HCT116 (cell line): ENCODE measurements around the gene SAE1. TPM values are rescaled to one million over a fixed set of nuclear protein-coding genes. Genes with fewer than 3 reads are reported as not detected.

Experiments
- ATAC-seq: fragments of 200-7000 bp; cut with Tn5 transposase; 2 replicates; pipeline ENCODE4 v1.9.1; 2020; ENCODE audit warnings: mild to moderate bottlenecking, moderate library complexity
- BruUV-seq: library from RNA; stranded (reverse); fragments of 400-500 nt; replicated peaks from 2 replicates; lab custom pipeline; 2021; lab: Mats Ljungman, UMichigan
- CTCF ChIA-PET: fragments of 300-600 bp; sonication (Branson Sonifier 250); formaldehyde crosslinking; loops from one replicate; lab custom pipeline; 2021; ENCODE audit warnings: antibody characterized with exemption; lab: Charles Lee
- POLR2A ChIA-PET: fragments of 300-600, 350-600 bp; sonication (Branson Sonifier 250); formaldehyde crosslinking; loops from one replicate; lab custom pipeline; 2021; ENCODE audit warnings: antibody characterized with exemption; lab: Charles Lee
- RAD21 ChIA-PET, 2 experiments: fragments of 300-600 bp; sonication (Branson Sonifier 250); formaldehyde crosslinking; loops; one replicate each; lab custom pipeline; 2023; ENCODE audit warnings: low total read pairs in 2 of 2; ENCODE audit not compliant: uncharacterized antibody in 2 of 2, unreplicated experiment in 2 of 2, low non-redundant PET in 1 of 2; lab: Charles Lee
- DNase-seq: peaks from one replicate; pipeline ENCODE4 v3.0.0-alpha.2; 2010; ENCODE audit warnings: low read depth, low spot score
- H2AFZ ChIP-seq: fragments of 200-600 bp; shearing (Covaris generic), sonication (generic); 2 replicates; pipeline ENCODE4 v1.6.1; 2017; ENCODE audit warnings: low read depth, mixed run types, mixed read lengths, antibody characterized with exemption, low read length; ENCODE audit not compliant: poor library complexity, severe bottlenecking
- H3K27ac ChIP-seq: 2 replicates; pipeline ENCODE4 v1.5.1; 2012; ENCODE audit warnings: low read depth, low read length
- H3K27me3 ChIP-seq: fragments of 200-600 bp; sonication (generic); 2 replicates; pipeline ENCODE4 v1.6.1; 2016; ENCODE audit warnings: mixed run types, low read length, mixed read lengths; ENCODE audit not compliant: insufficient read depth
- H3K36me3 ChIP-seq, 2 experiments: fragments of 200-500 bp in 1 of 2; fragments of 200-600 bp in 1 of 2; sonication (Bioruptor generic) in 1 of 2; sonication (generic) in 1 of 2; 2 replicates each; pipeline versions ENCODE4 v1.5.1 to v1.6.1; 2014 to 2016; ENCODE audit warnings: low read length in 2 of 2, inconsistent platforms in 1 of 2, mixed read lengths in 1 of 2, mixed run types in 1 of 2; ENCODE audit not compliant: insufficient read depth in 2 of 2, control insufficient read depth in 1 of 2
- H3K4me1 ChIP-seq, 2 experiments: fragments of 200-600 bp in 1 of 2; sonication (generic) in 1 of 2; 2 replicates each; pipeline versions ENCODE4 v1.5.1 to v1.6.1; 2012 to 2017; ENCODE audit warnings: low read length in 2 of 2, inconsistent platforms in 1 of 2, mild to moderate bottlenecking in 1 of 2, mixed read lengths in 1 of 2, mixed run types in 1 of 2, moderate library complexity in 1 of 2; ENCODE audit not compliant: insufficient read depth in 2 of 2, control insufficient read depth in 1 of 2
- H3K4me2 ChIP-seq: fragments of 200-600 bp; sonication (generic); 2 replicates; pipeline ENCODE4 v1.6.1; 2017; ENCODE audit warnings: mixed run types, low read length, mixed read lengths
- H3K4me3 ChIP-seq, 2 experiments: fragments of 200-600 bp in 1 of 2; sonication (generic) in 1 of 2; replicated peaks in 1 of 2; 2 replicates each; pipeline ENCODE4 v1.5.1; 2011 to 2016; ENCODE audit warnings: low read length in 2 of 2, control low read depth in 1 of 2, low read depth in 1 of 2, mild to moderate bottlenecking in 1 of 2, mixed read lengths in 1 of 2, mixed run types in 1 of 2
- H3K79me2 ChIP-seq: fragments of 200-600 bp; sonication (generic); 2 replicates; pipeline ENCODE4 v1.6.1; 2017; ENCODE audit warnings: mild to moderate bottlenecking, mixed run types, low read length, moderate library complexity, mixed read lengths; ENCODE audit not compliant: insufficient read depth
- H3K9ac ChIP-seq: fragments of 200-600 bp; sonication (generic); 2 replicates; pipeline ENCODE4 v1.6.1; 2016; ENCODE audit warnings: low read length, mixed read lengths
- H3K9me2 ChIP-seq: fragments of 200-600 bp; sonication (generic), shearing (Covaris generic); 2 replicates; pipeline ENCODE4 v1.6.1; 2017; ENCODE audit warnings: mixed run types, mild to moderate bottlenecking, moderate library complexity; ENCODE audit not compliant: insufficient read depth
- H3K9me3 ChIP-seq, 2 experiments: fragments of 200-500 bp in 1 of 2; fragments of 200-600 bp in 1 of 2; sonication (Bioruptor generic) in 1 of 2; sonication (generic) in 1 of 2; 2 replicates each; pipeline ENCODE4 v1.6.1; 2014 to 2017; ENCODE audit warnings: low read length in 2 of 2, mixed read lengths in 2 of 2, inconsistent platforms in 1 of 2, low read depth in 1 of 2, mild to moderate bottlenecking in 1 of 2, mixed run types in 1 of 2, moderate library complexity in 1 of 2; ENCODE audit not compliant: control insufficient read depth in 1 of 2, insufficient read depth in 1 of 2
- H4K20me1 ChIP-seq: fragments of 200-600 bp; sonication (generic), shearing (Covaris generic); 2 replicates; pipeline ENCODE4 v1.6.1; 2017; ENCODE audit warnings: mixed run types, mild to moderate bottlenecking, moderate library complexity; ENCODE audit not compliant: insufficient read depth
- EGR1 ChIP-seq: IDR thresholded peaks from 2 replicates; pipeline ENCODE4 v1.6.1; 2012; ENCODE audit warnings: low read depth
- EZH2 ChIP-seq: fragments of 200-600 bp; sonication (generic); IDR thresholded peaks from 2 replicates; pipeline ENCODE4 v1.6.1; 2017; ENCODE audit warnings: antibody characterized with exemption, mixed run types
- FOSL1 ChIP-seq: IDR thresholded peaks from 2 replicates; pipeline ENCODE4 v1.6.1; 2012; ENCODE audit warnings: low read depth
- MAX ChIP-seq: IDR thresholded peaks from 2 replicates; pipeline ENCODE4 v1.6.1; 2012
- POLR2AphosphoS5 ChIP-seq: IDR thresholded peaks from 2 replicates; pipeline ENCODE4 v1.6.1; 2011; ENCODE audit warnings: mild to moderate bottlenecking, low read depth, low read length, moderate library complexity
- REST ChIP-seq: IDR thresholded peaks from 2 replicates; pipeline ENCODE4 v1.6.1; 2012; ENCODE audit warnings: low read depth
- SIN3A ChIP-seq: IDR thresholded peaks from 2 replicates; pipeline ENCODE4 v1.6.1; 2012; ENCODE audit warnings: low read depth
- SP1 ChIP-seq: IDR thresholded peaks from 2 replicates; pipeline ENCODE4 v1.6.1; 2012; ENCODE audit warnings: low read depth
- SRF ChIP-seq: IDR thresholded peaks from 2 replicates; pipeline ENCODE4 v1.6.1; 2012; ENCODE audit warnings: low read depth
- YY1 ChIP-seq: IDR thresholded peaks from 2 replicates; pipeline ENCODE4 v1.6.1; 2011; ENCODE audit warnings: low read length, low read depth, moderate library complexity, mild to moderate bottlenecking; ENCODE audit not compliant: insufficient replicate concordance; ENCODE audit errors: extremely low read depth
- ZFX ChIP-seq: fragments of 450-650 bp; IDR thresholded peaks from 2 replicates; pipeline ENCODE4 v1.6.1; 2017
- intact Hi-C: fragments of 100-400 bp; cut with micrococcal nuclease; formaldehyde crosslinking; loops from 2 replicates; pipeline ENCODE4 v1.10.0; 2022
- total RNA-seq: library from RNA; stranded (reverse); gene quantifications from one replicate; pipeline ENCODE4 v1.2.1, GENCODE V29; 2021; ENCODE audit not compliant: unreplicated experiment
- TF ChIP-seq, protein P1 (sequence below): IDR thresholded peaks from 2 replicates; pipeline ENCODE4 v1.6.1; 2011; ENCODE audit warnings: mild to moderate bottlenecking, low read length, moderate library complexity; ENCODE audit not compliant: insufficient replicate concordance; ENCODE audit errors: extremely low read depth
- TF ChIP-seq, protein P2 (sequence below), 3 experiments: fragments of 200-600 bp in 1 of 3; sonication (generic) in 1 of 3; IDR thresholded peaks in 2 of 3; conservative IDR thresholded peaks in 1 of 3; 2 replicates each; pipeline ENCODE4 v1.5.1; 2012 to 2017; ENCODE audit warnings: low read depth in 2 of 3, low read length in 2 of 3, antibody characterized with exemption in 1 of 3, borderline replicate concordance in 1 of 3, control low read depth in 1 of 3, mild to moderate bottlenecking in 1 of 3, mixed read lengths in 1 of 3, mixed run types in 1 of 3, moderate library complexity in 1 of 3; ENCODE audit not compliant: insufficient read depth in 1 of 3

SAE1 gene
- total RNA-seq, 1 experiment from 2014 or later, result 213 TPM

- Histone ChIP-seq H3K4me2 (no peak overlapping the region), H3K36me3 (peaks cover 32 to 61% of the 10 kb centered on the region in 2 experiments), H3K4me3 (no peak overlapping the region), H3K9me3 (no peaks in the 10 kb centered on the region), H3K27me3 (no peaks in the 10 kb centered on the region), H3K9ac (no peak overlapping the region), H3K27ac (peak overlapping the region; percentile 21; the same call in 1 of the 2 replicates), H4K20me1 (no peaks in the 10 kb centered on the region), H3K4me1 (no peaks in the 10 kb centered on the region), H2AFZ (no peak overlapping the region), H3K9me2 (no peaks in the 10 kb centered on the region), H3K79me2 (peaks cover 9% of the 10 kb centered on the region; the same call in 1 of the 2 replicates)
- CTCF ChIA-PET, result no interaction called here
- POLR2A ChIA-PET, result no interaction called here
- TF ChIP-seq EZH2 (no peak), MAX (no peak), FOSL1 (no peak), YY1 (no peak), ZFX (no peak), SRF (no peak), REST (no peak), POLR2AphosphoS5 (no peak), SIN3A (no peak), SP1 (no peak), EGR1 (no peak)
- TF ChIP-seq, protein P1, sequence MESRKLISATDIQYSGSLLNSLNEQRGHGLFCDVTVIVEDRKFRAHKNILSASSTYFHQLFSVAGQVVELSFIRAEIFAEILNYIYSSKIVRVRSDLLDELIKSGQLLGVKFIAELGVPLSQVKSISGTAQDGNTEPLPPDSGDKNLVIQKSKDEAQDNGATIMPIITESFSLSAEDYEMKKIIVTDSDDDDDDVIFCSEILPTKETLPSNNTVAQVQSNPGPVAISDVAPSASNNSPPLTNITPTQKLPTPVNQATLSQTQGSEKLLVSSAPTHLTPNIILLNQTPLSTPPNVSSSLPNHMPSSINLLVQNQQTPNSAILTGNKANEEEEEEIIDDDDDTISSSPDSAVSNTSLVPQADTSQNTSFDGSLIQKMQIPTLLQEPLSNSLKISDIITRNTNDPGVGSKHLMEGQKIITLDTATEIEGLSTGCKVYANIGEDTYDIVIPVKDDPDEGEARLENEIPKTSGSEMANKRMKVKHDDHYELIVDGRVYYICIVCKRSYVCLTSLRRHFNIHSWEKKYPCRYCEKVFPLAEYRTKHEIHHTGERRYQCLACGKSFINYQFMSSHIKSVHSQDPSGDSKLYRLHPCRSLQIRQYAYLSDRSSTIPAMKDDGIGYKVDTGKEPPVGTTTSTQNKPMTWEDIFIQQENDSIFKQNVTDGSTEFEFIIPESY, result no peak
- TF ChIP-seq, protein P2, sequence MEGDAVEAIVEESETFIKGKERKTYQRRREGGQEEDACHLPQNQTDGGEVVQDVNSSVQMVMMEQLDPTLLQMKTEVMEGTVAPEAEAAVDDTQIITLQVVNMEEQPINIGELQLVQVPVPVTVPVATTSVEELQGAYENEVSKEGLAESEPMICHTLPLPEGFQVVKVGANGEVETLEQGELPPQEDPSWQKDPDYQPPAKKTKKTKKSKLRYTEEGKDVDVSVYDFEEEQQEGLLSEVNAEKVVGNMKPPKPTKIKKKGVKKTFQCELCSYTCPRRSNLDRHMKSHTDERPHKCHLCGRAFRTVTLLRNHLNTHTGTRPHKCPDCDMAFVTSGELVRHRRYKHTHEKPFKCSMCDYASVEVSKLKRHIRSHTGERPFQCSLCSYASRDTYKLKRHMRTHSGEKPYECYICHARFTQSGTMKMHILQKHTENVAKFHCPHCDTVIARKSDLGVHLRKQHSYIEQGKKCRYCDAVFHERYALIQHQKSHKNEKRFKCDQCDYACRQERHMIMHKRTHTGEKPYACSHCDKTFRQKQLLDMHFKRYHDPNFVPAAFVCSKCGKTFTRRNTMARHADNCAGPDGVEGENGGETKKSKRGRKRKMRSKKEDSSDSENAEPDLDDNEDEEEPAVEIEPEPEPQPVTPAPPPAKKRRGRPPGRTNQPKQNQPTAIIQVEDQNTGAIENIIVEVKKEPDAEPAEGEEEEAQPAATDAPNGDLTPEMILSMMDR (IDR thresholded peaks at IDR 0.05 in 2 of 3, conservative IDR thresholded peaks at IDR 0.05 in 1 of 3; ENCODE audit: borderline replicate concordance in 1 of 3, insufficient read depth in 1 of 3, low read depth in 2 of 3, low read length in 2 of 3), result no peak
- RAD21 ChIA-PET, result no interaction called here
- no TSS peak for BruUV-seq
- no peak for ATAC-seq
- intact Hi-C loops, result no loop called here
- no peak for DNase-seq
Observed at GRCh38 chr19:47203254-47203653, 72.6 kb downstream of the SAE1 start.
